ENCODE data around the gene ABCC3. TPM values are rescaled to one million over a fixed set of nuclear protein-coding genes. Genes with fewer than 3 reads are reported as not detected.
A peak's percentile ranks its signal among the peaks of the same experiment; 100 is the strongest.
"Not testable (repeated sequence)": the region's sequence is repeated elsewhere in the genome, so short reads cannot be mapped to it uniquely, and the experiment has no call there.

ABCC3 gene
- total RNA-seq, 3 donors from 2014 or later (not counting 1 experiment from before 2014, with no cell fraction given), result 1.6 to 13.2 (median 5.9) TPM

DNA sequence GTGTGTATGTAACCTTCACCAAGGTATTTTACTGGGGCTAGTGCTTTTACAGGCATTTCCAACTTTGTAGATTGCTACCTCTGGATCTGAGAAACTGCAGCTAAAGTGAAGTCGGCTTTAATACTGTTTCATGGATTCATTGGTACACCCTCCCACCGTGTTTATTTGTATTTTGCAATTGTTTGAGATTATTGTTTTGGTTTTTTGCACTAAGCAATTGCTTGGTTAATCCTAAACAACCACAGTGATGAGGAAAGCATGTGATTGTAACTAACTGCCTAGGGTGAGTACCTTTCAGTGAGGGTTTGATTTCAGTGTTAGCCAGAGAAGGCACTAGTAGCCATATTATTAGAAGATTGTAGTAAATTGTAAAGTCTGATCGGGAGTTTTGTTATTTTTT is 88.1 kb downstream of the ABCC3 start:
- no peaks in the 10 kb centered on the region for H3K9me3 ChIP-seq (ENCODE audit: control insufficient read depth, insufficient read depth, low read length)

DNA sequence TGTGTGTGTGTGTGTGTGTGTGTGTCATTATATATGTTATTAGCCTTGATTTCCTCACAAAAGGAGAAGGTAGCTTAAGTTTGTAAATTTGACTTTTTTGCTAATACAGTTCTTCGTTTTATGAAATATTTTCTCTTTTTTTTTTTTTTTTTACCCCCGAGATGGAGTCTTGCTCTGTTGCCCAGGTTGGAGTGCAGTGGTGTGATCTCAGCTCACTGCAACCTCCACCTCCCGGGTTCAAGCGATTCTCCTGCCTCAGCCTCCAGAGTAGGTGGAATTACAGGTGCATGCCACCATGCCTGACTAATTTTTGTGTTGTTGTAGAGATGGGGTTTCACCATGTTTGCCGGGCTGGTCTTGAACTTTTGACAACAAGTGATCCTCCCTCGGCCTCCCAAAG is 89.9 kb downstream of the ABCC3 start:
- WGBS (ENCODE audit: insufficient coverage), result 89% methylated on average over 3 of the region's 6 CpGs
- peaks cover 37% of the 10 kb centered on the region for H3K4me1 ChIP-seq (ENCODE audit: control insufficient read depth, insufficient read depth, low read length)

More for the DNA sequence above, 88.1 kb downstream of the ABCC3 start:
- Histone ChIP-seq H3K27me3 (ENCODE audit: control insufficient read depth, insufficient read depth, low read length) (no peaks in the 10 kb centered on the region), H3K4me1 (ENCODE audit: control insufficient read depth, insufficient read depth, low read length) (peaks cover 37% of the 10 kb centered on the region), H3K4me3 (ENCODE audit: low read length) (no peak overlapping the region), H3K36me3 (ENCODE audit: control insufficient read depth, insufficient read depth, low read length) (no peaks in the 10 kb centered on the region), H3K27ac (ENCODE audit: low read length) (no peak overlapping the region)
- WGBS (ENCODE audit: insufficient coverage), result 63% methylated on average over 2 of the region's 3 CpGs
- TF ChIP-seq, protein P1, sequence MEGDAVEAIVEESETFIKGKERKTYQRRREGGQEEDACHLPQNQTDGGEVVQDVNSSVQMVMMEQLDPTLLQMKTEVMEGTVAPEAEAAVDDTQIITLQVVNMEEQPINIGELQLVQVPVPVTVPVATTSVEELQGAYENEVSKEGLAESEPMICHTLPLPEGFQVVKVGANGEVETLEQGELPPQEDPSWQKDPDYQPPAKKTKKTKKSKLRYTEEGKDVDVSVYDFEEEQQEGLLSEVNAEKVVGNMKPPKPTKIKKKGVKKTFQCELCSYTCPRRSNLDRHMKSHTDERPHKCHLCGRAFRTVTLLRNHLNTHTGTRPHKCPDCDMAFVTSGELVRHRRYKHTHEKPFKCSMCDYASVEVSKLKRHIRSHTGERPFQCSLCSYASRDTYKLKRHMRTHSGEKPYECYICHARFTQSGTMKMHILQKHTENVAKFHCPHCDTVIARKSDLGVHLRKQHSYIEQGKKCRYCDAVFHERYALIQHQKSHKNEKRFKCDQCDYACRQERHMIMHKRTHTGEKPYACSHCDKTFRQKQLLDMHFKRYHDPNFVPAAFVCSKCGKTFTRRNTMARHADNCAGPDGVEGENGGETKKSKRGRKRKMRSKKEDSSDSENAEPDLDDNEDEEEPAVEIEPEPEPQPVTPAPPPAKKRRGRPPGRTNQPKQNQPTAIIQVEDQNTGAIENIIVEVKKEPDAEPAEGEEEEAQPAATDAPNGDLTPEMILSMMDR (IDR thresholded peaks at IDR 0.05), result no peak
- H3K27ac Mint-ChIP-seq, result peak overlapping the region in 1 of 2 donors; percentile 98
- H3K36me3 Mint-ChIP-seq, result no peaks in the 10 kb centered on the region
- H3K9me3 Mint-ChIP-seq, result peaks cover 0 to 3% of the 10 kb centered on the region in 2 donors
- peaks cover 50 to 53% of the 10 kb centered on the region in 2 donors for H3K4me1 Mint-ChIP-seq
- peak overlapping the region; percentile 14 for H3K4me3 Mint-ChIP-seq
- intact Hi-C loops (cut with micrococcal nuclease), result no loop called here
- ATAC-seq, result no peak
- H3K27me3 Mint-ChIP-seq (ENCODE audit: low read depth in 2 of 2), result no peaks in the 10 kb centered on the region
- no peak for DNase-seq

DNA sequence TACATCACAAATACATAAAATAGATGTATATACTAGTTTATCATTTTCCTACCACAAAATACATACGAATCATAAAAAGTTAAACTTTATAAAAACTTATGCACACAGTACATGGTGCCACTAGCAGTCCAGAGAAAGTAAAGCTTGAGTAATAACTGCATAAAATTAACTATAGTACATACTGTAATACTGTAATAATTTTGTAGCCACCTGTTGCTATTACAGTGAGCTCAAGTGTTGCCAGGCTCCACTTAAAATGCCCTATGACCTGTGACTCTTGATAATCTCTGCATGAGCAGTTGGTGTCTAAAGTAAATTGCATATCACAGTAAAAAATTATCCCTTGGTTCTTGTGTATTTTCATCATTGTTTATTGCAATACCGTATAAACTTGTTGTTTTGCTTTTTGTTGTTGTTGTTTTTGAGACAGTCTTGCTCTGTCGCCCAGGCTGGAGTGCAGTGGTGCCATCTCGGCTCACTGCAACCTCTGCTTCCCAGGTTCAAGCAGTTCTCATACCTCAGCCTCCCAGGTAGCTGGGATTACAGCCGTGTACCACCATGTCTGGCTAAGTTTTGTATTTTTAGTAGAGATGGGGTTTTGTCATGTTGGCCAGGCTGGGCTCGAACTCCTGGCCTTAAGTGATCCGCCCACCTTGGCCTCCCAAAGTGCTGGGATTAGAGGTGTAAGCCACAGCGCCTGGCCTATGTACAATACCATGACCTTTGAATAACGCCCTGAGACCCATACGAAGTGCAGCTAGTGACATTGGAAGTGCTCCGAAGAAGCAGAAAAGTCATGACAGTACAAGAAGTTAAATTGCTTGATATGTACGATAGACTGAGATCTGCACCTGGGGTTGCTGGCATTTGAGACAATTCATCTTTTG is 91.3 kb downstream of the ABCC3 start:
- no peaks in the 10 kb centered on the region for H3K36me3 Mint-ChIP-seq
- Histone ChIP-seq H3K9me3 (ENCODE audit: control insufficient read depth, insufficient read depth, low read length) (no peaks in the 10 kb centered on the region), H3K4me1 (ENCODE audit: control insufficient read depth, insufficient read depth, low read length) (peaks cover 38% of the 10 kb centered on the region), H3K27ac (ENCODE audit: low read length) (no peak overlapping the region), H3K27me3 (ENCODE audit: control insufficient read depth, insufficient read depth, low read length) (no peaks in the 10 kb centered on the region), H3K4me3 (ENCODE audit: low read length) (no peak overlapping the region), H3K36me3 (ENCODE audit: control insufficient read depth, insufficient read depth, low read length) (peaks cover 3% of the 10 kb centered on the region)
- peaks cover 51 to 62% of the 10 kb centered on the region in 2 donors for H3K4me1 Mint-ChIP-seq
- WGBS (ENCODE audit: insufficient coverage), result 88% methylated on average over 11 of the region's 12 CpGs
- H3K27ac Mint-ChIP-seq, result no peak overlapping the region
- TF ChIP-seq, protein P1 (IDR thresholded peaks at IDR 0.05), result no peak
- no peak overlapping the region for H3K4me3 Mint-ChIP-seq
- ATAC-seq (no peak), DNase-seq (no peak)
- H3K9me3 Mint-ChIP-seq, result peaks cover 0 to 3% of the 10 kb centered on the region in 2 donors
- H3K27me3 Mint-ChIP-seq (ENCODE audit: low read depth in 2 of 2), result no peaks in the 10 kb centered on the region
- intact Hi-C loops (cut with micrococcal nuclease), result no loop called here

More for the DNA sequence above, 89.9 kb downstream of the ABCC3 start:
- H3K27ac ChIP-seq (ENCODE audit: low read length); H3K9me3 Mint-ChIP-seq; H3K9me3 ChIP-seq (ENCODE audit: control insufficient read depth, insufficient read depth, low read length); H3K27me3 Mint-ChIP-seq (ENCODE audit: low read depth in 2 of 2); H3K36me3 Mint-ChIP-seq; H3K27me3 ChIP-seq (ENCODE audit: control insufficient read depth, insufficient read depth, low read length); H3K27ac Mint-ChIP-seq; H3K4me3 ChIP-seq (ENCODE audit: low read length); DNase-seq; intact Hi-C loops (cut with micrococcal nuclease); ATAC-seq; H3K36me3 ChIP-seq (ENCODE audit: control insufficient read depth, insufficient read depth, low read length): not testable (repeated sequence)
- peak overlapping the region; percentile 37 for H3K4me3 Mint-ChIP-seq
- H3K4me1 Mint-ChIP-seq, result peaks cover 61 to 71% of the 10 kb centered on the region in 2 donors

DNA sequence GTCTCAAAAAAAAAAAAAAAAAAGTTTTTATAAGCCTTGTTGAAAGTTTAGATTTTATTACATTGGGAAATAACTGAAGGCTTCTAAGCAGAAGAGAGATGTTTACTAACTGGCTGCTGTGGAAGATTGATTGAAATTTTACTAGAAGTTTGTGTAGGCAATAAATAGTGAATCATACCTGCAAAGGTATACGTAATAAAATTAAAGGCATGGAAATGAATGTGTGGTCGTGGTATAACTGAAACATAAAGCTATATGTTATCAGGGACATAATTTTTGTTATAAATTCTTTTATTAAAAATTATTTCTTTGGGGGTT is 93.4 kb downstream of the ABCC3 start:
- H3K4me3 Mint-ChIP-seq, result no peak overlapping the region
- Histone ChIP-seq H3K27me3 (ENCODE audit: control insufficient read depth, insufficient read depth, low read length) (no peaks in the 10 kb centered on the region), H3K27ac (ENCODE audit: low read length) (no peak overlapping the region), H3K36me3 (ENCODE audit: control insufficient read depth, insufficient read depth, low read length) (peaks cover 3% of the 10 kb centered on the region), H3K9me3 (ENCODE audit: control insufficient read depth, insufficient read depth, low read length) (no peaks in the 10 kb centered on the region), H3K4me3 (ENCODE audit: low read length) (no peak overlapping the region), H3K4me1 (ENCODE audit: control insufficient read depth, insufficient read depth, low read length) (peaks cover 45% of the 10 kb centered on the region)
- no peak for ATAC-seq
- H3K36me3 Mint-ChIP-seq, result no peaks in the 10 kb centered on the region
- no peaks in the 10 kb centered on the region for H3K27me3 Mint-ChIP-seq (ENCODE audit: low read depth in 2 of 2)
- intact Hi-C loops (cut with micrococcal nuclease), result no loop called here
- no peak for DNase-seq
- peaks cover 0 to 3% of the 10 kb centered on the region in 2 donors for H3K9me3 Mint-ChIP-seq
- peak overlapping the region in 1 of 2 donors; percentile 75 for H3K27ac Mint-ChIP-seq
- WGBS (ENCODE audit: insufficient coverage), result 86% methylated on average over 1 of the region's 2 CpGs
- TF ChIP-seq, protein P1 (IDR thresholded peaks at IDR 0.05), result no peak
- H3K4me1 Mint-ChIP-seq, result peaks cover 53 to 63% of the 10 kb centered on the region in 2 donors
